GM13977 (cell line): ENCODE data around the gene UQCC3.

Experiments
- DNase-seq: peaks from one replicate; pipeline ENCODE4 v3.0.0; 2012; ENCODE audit warnings: low spot score
- CTCF ChIP-seq: IDR thresholded peaks from 2 replicates; pipeline ENCODE4 v1.5.1; 2012; ENCODE audit warnings: mild to moderate bottlenecking, control low read depth; ENCODE audit not compliant: insufficient read depth; ENCODE audit errors: extremely low read depth, missing control alignments
- in situ Hi-C: fragments of 300-500 bp; cut with MboI; formaldehyde crosslinking; loops from one replicate; pipeline ENCODE4 v1.12.0; 2022; ENCODE audit warnings: low sequenced_read_pairs, low pct_unique_long_range_greater_than_20kb, mixed read lengths, inconsistent platforms; ENCODE audit not compliant: unreplicated experiment

The UQCC3 gene

GRCh38 chr11:62676698-62677097, 5.2 kb downstream of the UQCC3 start:
- in situ Hi-C loops = no loop called here
- no peak for DNase-seq
- no peak for TF ChIP-seq CTCF

GRCh38 chr11:62677156-62677555, 5.7 kb downstream of the UQCC3 start:
- no peak for TF ChIP-seq CTCF
- in situ Hi-C loops = no loop called here
- DNase-seq = no peak

GRCh38 chr11:62677714-62678113, 6.2 kb downstream of the UQCC3 start:
- TF ChIP-seq CTCF = no peak
- no peak for DNase-seq
- in situ Hi-C loops = no loop called here

GRCh38 chr11:62678433-62678769, 6.9 kb downstream of the UQCC3 start:
- DNase-seq = no peak
- no peak for TF ChIP-seq CTCF
- in situ Hi-C loops = no loop called here

GRCh38 chr11:62678770-62679696, 7.6 kb downstream of the UQCC3 start, which contains the start of gene UBXN1:
Gene UBXN1, minus strand, starts transcription at chr11:62679073. Its CDS starts 150 bp downstream, at chr11:62678923.
- in situ Hi-C loops = no loop called here
- no peak for TF ChIP-seq CTCF
- peak; percentile 93 for DNase-seq

GRCh38 chr11:62680825-62681240, 9.4 kb downstream of the UQCC3 start:
- peak; percentile 75 for DNase-seq
- peak; percentile 55 for TF ChIP-seq CTCF
- in situ Hi-C loops = no loop called here
